H1 (cell line): ENCODE measurements around the gene LCN15. TPM values are rescaled to one million over a fixed set of nuclear protein-coding genes. Genes with fewer than 3 reads are reported as not detected.

Experiments used
- CTCF ChIA-PET: fragments of 300-600 bp; sonication (Branson Sonifier 250); formaldehyde crosslinking; loops from one replicate; lab custom pipeline; 2021; ENCODE audit not compliant: partially characterized antibody; lab: Charles Lee
- POLR2A ChIA-PET: fragments of 300-600 bp; sonication (Branson Sonifier 250); formaldehyde crosslinking; loops from one replicate; lab custom pipeline; 2021; ENCODE audit warnings: inconsistent platforms; ENCODE audit not compliant: partially characterized antibody; lab: Charles Lee
- DNase-seq, 2 experiments: peaks; one replicate each; pipeline versions ENCODE4 v3.0.0 to v3.0.0-alpha.2; 2010 to 2022; ENCODE audit warnings: low spot score in 2 of 2, low read depth in 1 of 2, mixed read lengths in 1 of 2
- FAIRE-seq: peaks from 2 replicates; lab custom pipeline; 2011; peaks lifted over from hg19 to GRCh38; lab: Jason Lieb, UNC
- H2AFZ ChIP-seq: 2 replicates; pipeline ENCODE4 v1.8.1; 2012; ENCODE audit warnings: low read length, inconsistent platforms
- H2AK5ac ChIP-seq: 2 replicates; pipeline ENCODE4 v1.6.1; 2013; ENCODE audit warnings: low read depth, low read length
- H2BK120ac ChIP-seq: replicated peaks from 2 replicates; pipeline ENCODE3; 2013; ENCODE audit warnings: low read depth, low read length, inconsistent platforms
- H2BK12ac ChIP-seq: 2 replicates; pipeline ENCODE4 v1.6.1; 2013; ENCODE audit warnings: low read depth, low read length
- H2BK15ac ChIP-seq: 2 replicates; pipeline ENCODE4 v1.6.1; 2013; ENCODE audit warnings: low read length
- H2BK20ac ChIP-seq: 2 replicates; pipeline ENCODE4 v1.6.1; 2013; ENCODE audit warnings: low read length
- H2BK5ac ChIP-seq: 2 replicates; pipeline ENCODE4 v1.6.1; 2013; ENCODE audit warnings: low read depth, low read length
- H3K14ac ChIP-seq: 2 replicates; pipeline ENCODE4 v1.6.1; 2013; ENCODE audit warnings: inconsistent platforms; ENCODE audit not compliant: insufficient read length
- H3K18ac ChIP-seq: 2 replicates; pipeline ENCODE4 v1.6.1; 2013; ENCODE audit warnings: low read length; ENCODE audit errors: extremely low read depth
- H3K23ac ChIP-seq: 2 replicates; pipeline ENCODE4 v1.6.1; 2013; ENCODE audit warnings: inconsistent platforms; ENCODE audit not compliant: insufficient read length
- H3K23me2 ChIP-seq: 2 replicates; pipeline ENCODE4 v1.6.1; 2013; ENCODE audit warnings: low read depth, low read length
- H3K27ac ChIP-seq: 2 replicates; pipeline ENCODE4 v1.6.1; 2011; ENCODE audit warnings: low read depth, low read length, inconsistent platforms
- H3K27me3 ChIP-seq, 4 experiments: replicated peaks in 1 of 4; 1 replicate in 1 of 4; 2 replicates in 3 of 4; pipeline versions ENCODE4 v1.6.1 to v1.8.1; 2011 to 2013; ENCODE audit warnings: low read length in 3 of 4, mild to moderate bottlenecking in 3 of 4, inconsistent platforms in 2 of 4, mixed read lengths in 2 of 4, moderate library complexity in 1 of 4; ENCODE audit not compliant: control insufficient read depth in 3 of 4, insufficient read depth in 3 of 4; ENCODE audit errors: extremely low read depth in 1 of 4
- H3K36me3 ChIP-seq, 4 experiments: 2 replicates each; pipeline versions ENCODE4 v1.6.1 to v1.8.1; 2011 to 2013; ENCODE audit warnings: mild to moderate bottlenecking in 4 of 4, low read length in 3 of 4, moderate library complexity in 2 of 4, control low read depth in 1 of 4, inconsistent platforms in 1 of 4; ENCODE audit not compliant: insufficient read depth in 4 of 4, control insufficient read depth in 2 of 4
- H3K4ac ChIP-seq: replicated peaks from 2 replicates; pipeline ENCODE3; 2013; ENCODE audit warnings: low read length, low read depth, mixed read lengths, inconsistent platforms; ENCODE audit not compliant: insufficient read length
- H3K4me1 ChIP-seq, 4 experiments: replicated peaks in 1 of 4; 1 replicate in 1 of 4; 2 replicates in 3 of 4; pipeline versions ENCODE4 v1.6.1 to v1.8.1; 2011 to 2013; ENCODE audit warnings: low read length in 3 of 4, inconsistent platforms in 2 of 4, mixed read lengths in 1 of 4; ENCODE audit not compliant: insufficient read depth in 4 of 4, control insufficient read depth in 3 of 4
- H3K4me2 ChIP-seq, 2 experiments: 2 replicates each; pipeline versions ENCODE4 v1.6.1 to v1.8.1; 2011 to 2013; ENCODE audit warnings: low read depth in 2 of 2, low read length in 2 of 2, control low read depth in 1 of 2, inconsistent platforms in 1 of 2, mild to moderate bottlenecking in 1 of 2; ENCODE audit not compliant: insufficient read depth in 1 of 2
- H3K4me3 ChIP-seq, 4 experiments: fragments of 200-600, 300-600 bp in 1 of 4; sonication (generic), shearing (Covaris generic), sonication (Bioruptor Twin) in 1 of 4; 2 replicates each; pipeline versions ENCODE4 v1.5.1 to v1.8.1; 2011 to 2016; ENCODE audit warnings: low read length in 4 of 4, low read depth in 3 of 4, control low read depth in 2 of 4, inconsistent platforms in 2 of 4, mild to moderate bottlenecking in 2 of 4, mixed read lengths in 1 of 4, moderate library complexity in 1 of 4; ENCODE audit not compliant: insufficient read depth in 2 of 4; ENCODE audit errors: extremely low read depth in 1 of 4
- H3K56ac ChIP-seq: replicated peaks from 2 replicates; pipeline ENCODE3; 2013; ENCODE audit warnings: low read depth, mild to moderate bottlenecking, mixed read lengths, low read length, inconsistent platforms; ENCODE audit not compliant: insufficient read length
- H3K79me1 ChIP-seq: 2 replicates; pipeline ENCODE4 v1.6.1; 2013; ENCODE audit warnings: low read depth, low read length, control low read depth
- H3K79me2 ChIP-seq, 2 experiments: 2 replicates each; pipeline versions ENCODE4 v1.6.1 to v1.8.1; 2012 to 2013; ENCODE audit warnings: low read length in 2 of 2, mild to moderate bottlenecking in 2 of 2, inconsistent platforms in 1 of 2; ENCODE audit not compliant: insufficient read depth in 2 of 2, control insufficient read depth in 1 of 2
- H3K9ac ChIP-seq, 4 experiments: replicated peaks in 1 of 4; 1 replicate in 1 of 4; 2 replicates in 3 of 4; pipeline versions ENCODE4 v1.6.1 to v1.8.1; 2011 to 2013; ENCODE audit warnings: low read depth in 3 of 4, low read length in 3 of 4, control low read depth in 2 of 4, mild to moderate bottlenecking in 2 of 4, moderate library complexity in 2 of 4, inconsistent platforms in 1 of 4; ENCODE audit errors: extremely low read depth in 1 of 4
- H3K9me3 ChIP-seq, 2 experiments: 2 replicates each; pipeline versions ENCODE4 v1.6.1 to v1.8.1; 2012 to 2013; ENCODE audit warnings: mild to moderate bottlenecking in 2 of 2, moderate library complexity in 2 of 2, control low read depth in 1 of 2, inconsistent platforms in 1 of 2, low read depth in 1 of 2, low read length in 1 of 2, mixed read lengths in 1 of 2; ENCODE audit not compliant: insufficient read depth in 2 of 2
- H4K20me1 ChIP-seq, 2 experiments: replicated peaks in 1 of 2; 2 replicates each; pipeline versions ENCODE3 to v1.8.1; 2011 to 2013; ENCODE audit warnings: inconsistent platforms in 2 of 2, low read length in 2 of 2, mild to moderate bottlenecking in 1 of 2; ENCODE audit not compliant: insufficient read depth in 2 of 2, control insufficient read depth in 1 of 2
- H4K5ac ChIP-seq: 2 replicates; pipeline ENCODE4 v1.6.1; 2013; ENCODE audit warnings: low read length, low read depth, mixed read lengths, inconsistent platforms; ENCODE audit not compliant: insufficient read length
- H4K8ac ChIP-seq: 2 replicates; pipeline ENCODE4 v1.8.0; 2013; ENCODE audit warnings: mild to moderate bottlenecking, moderate library complexity, low read length, inconsistent platforms; ENCODE audit not compliant: insufficient read depth; ENCODE audit errors: extremely low read depth
- H4K91ac ChIP-seq: replicated peaks from 2 replicates; pipeline ENCODE3; 2013; ENCODE audit warnings: low read length, mixed read lengths, inconsistent platforms; ENCODE audit not compliant: insufficient read length
- BRCA1 ChIP-seq: IDR thresholded peaks from 2 replicates; pipeline ENCODE4 v1.6.1; 2012; ENCODE audit warnings: low read depth, low read length, improper control_type of control experiment
- WGBS, 2 experiments: shearing (Covaris generic) in 1 of 2; methylation state at CpG; one replicate each; pipeline versions ENCODE4 v1.1.6 to v1.1.7; 2013 to 2015; ENCODE audit warnings: low lambda C conversion rate in 2 of 2, mixed read lengths in 2 of 2, inconsistent platforms in 1 of 2, low coverage in 1 of 2, missing lambda C conversion rate in 1 of 2; ENCODE audit not compliant: insufficient replicate concordance in 2 of 2, insufficient coverage in 1 of 2, insufficient read length in 1 of 2; ENCODE audit errors: extremely low coverage in 1 of 2, missing lambda C conversion rate in 1 of 2; 5-methylcytosine and 5-hydroxymethylcytosine counted together
- polyA plus RNA-seq, 7 experiments: library from polyadenylated mRNA; depleted of rRNA in 3 of 7; stranded (reverse) in 5 of 7; unstranded in 2 of 7; fragments of >200 nt in 5 of 7; fragments of 200-250 nt in 2 of 7; gene quantifications; 1 replicate in 5 of 7; 2 replicates in 1 of 7; 4 replicates in 1 of 7; pipeline versions ENCODE4 v1.2.1 to v1.2.3, GENCODE V29; 2011 to 2013; ENCODE audit warnings: missing spikeins in 2 of 7, mixed read lengths in 2 of 7
- total RNA-seq: library from RNA; stranded (reverse); fragmentation: NEBNext Ultra II Directional; extraction: Animal tissue kit (Norgen Biotek cat#: 25700); gene quantifications from 2 replicates; pipeline ENCODE4 v1.2.1, GENCODE V29; 2021
- TF ChIP-seq, protein P1 (sequence below), 3 experiments: IDR thresholded peaks; 1 replicate in 2 of 3; 2 replicates in 1 of 3; pipeline versions ENCODE4 v1.5.1 to v1.6.1; 2011; ENCODE audit warnings: low read length in 3 of 3, mild to moderate bottlenecking in 3 of 3, inconsistent platforms in 2 of 3, low read depth in 1 of 3, moderate library complexity in 1 of 3; ENCODE audit not compliant: insufficient read depth in 1 of 3; ENCODE audit errors: control extremely low read depth in 1 of 3
- TF ChIP-seq, protein P2 (sequence below): IDR thresholded peaks from 2 replicates; pipeline ENCODE4 v1.6.1; 2012; ENCODE audit warnings: inconsistent platforms

Gene LCN15
- total and polyA plus RNA-seq, 2 of the 8 experiments (the other 6 are each of a cell fraction or from before 2014, with no cell fraction given): 0.08 to 0.47 TPM

DNA sequence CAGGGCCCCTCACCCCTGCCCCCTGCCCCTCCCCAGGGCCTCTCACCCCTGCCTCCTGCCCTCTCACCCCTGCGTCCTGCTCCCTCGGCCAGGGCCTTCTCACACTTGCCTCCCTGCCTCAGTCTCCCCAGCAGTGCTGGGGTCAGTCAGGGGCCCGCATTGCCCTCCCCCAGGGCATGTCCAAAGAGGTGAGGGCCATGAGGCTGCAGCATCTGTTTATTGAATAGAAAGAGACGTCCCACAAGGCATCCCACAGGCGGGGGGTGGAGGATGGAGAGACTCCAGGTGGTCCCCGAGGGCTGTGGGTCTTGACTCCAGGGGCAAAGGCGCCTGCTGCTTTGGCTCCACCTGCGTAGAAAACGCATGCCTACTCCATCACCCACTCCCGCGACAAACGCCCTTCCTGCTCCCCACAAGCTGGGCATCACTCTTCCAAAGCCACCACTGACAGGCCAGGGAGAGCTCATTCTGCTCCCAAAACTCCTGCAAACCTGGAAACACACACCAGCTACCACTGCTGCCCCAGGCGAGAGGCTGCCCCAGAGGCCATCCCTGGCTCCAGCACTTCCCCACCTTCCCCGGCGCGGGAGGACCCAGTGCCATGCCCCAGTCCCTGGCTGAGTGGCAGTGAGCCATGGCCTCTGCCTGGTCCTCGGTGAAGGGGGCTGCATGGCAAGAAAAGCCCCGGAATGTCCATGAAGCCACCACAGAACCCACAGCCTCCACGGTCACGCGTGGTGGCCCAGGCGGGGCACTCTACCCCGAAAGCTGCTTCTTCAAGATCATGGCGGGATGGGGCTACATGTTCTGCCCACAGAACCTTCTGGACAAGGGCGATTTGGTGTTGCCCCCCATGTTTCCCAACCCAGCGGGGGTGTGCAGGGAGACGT lies 4.6 kb downstream of the LCN15 start:
- WGBS, 2 experiments: 84% methylated on average over 26 of the region's 27 CpGs; no CpG with 5 or more reads in 1 of the 2 experiments
- H3K79me1 ChIP-seq: no peaks in the 10 kb centered on the region
- peaks cover 0 to 13% (median 6%) of the 10 kb centered on the region in 4 experiments; a peak in 4 of 7 replicates for H3K4me1 ChIP-seq
- no peaks in the 10 kb centered on the region for H4K20me1 ChIP-seq
- no peak overlapping the region for H3K18ac ChIP-seq
- 0 out of 2 replicates have a peak overlapping the region, but pooled peaks have one; percentile 34 for H2BK20ac ChIP-seq
- H3K23ac ChIP-seq: no peak overlapping the region
- H2BK5ac ChIP-seq: no peak overlapping the region
- no peak overlapping the region for H3K4me2 ChIP-seq
- 0 out of 2 replicates have a peak overlapping the region, but pooled peaks have one; percentile 39 for H2BK12ac ChIP-seq
- no peak overlapping the region for H3K27ac ChIP-seq
- H3K36me3 ChIP-seq: no peaks in the 10 kb centered on the region
- no peak overlapping the region for H3K9ac ChIP-seq
- CTCF ChIA-PET: interaction anchor here (0.6 to 5.1 kb wide), 14 partner anchors 11 to 305 kb away, joined by 3 to 42 read pairs (median 4); partner anchors contain the start of gene LCN10
- TF ChIP-seq, protein P1, sequence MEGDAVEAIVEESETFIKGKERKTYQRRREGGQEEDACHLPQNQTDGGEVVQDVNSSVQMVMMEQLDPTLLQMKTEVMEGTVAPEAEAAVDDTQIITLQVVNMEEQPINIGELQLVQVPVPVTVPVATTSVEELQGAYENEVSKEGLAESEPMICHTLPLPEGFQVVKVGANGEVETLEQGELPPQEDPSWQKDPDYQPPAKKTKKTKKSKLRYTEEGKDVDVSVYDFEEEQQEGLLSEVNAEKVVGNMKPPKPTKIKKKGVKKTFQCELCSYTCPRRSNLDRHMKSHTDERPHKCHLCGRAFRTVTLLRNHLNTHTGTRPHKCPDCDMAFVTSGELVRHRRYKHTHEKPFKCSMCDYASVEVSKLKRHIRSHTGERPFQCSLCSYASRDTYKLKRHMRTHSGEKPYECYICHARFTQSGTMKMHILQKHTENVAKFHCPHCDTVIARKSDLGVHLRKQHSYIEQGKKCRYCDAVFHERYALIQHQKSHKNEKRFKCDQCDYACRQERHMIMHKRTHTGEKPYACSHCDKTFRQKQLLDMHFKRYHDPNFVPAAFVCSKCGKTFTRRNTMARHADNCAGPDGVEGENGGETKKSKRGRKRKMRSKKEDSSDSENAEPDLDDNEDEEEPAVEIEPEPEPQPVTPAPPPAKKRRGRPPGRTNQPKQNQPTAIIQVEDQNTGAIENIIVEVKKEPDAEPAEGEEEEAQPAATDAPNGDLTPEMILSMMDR (IDR thresholded peaks at IDR 0.05; ENCODE audit: control extremely low read depth in 1 of 3, insufficient read depth in 1 of 3, low read depth in 1 of 3, low read length in 3 of 3): 0 out of 4 replicates have a peak, but pooled peaks of 1 of the 3 experiments have one; percentile 1
- TF ChIP-seq, protein P2, sequence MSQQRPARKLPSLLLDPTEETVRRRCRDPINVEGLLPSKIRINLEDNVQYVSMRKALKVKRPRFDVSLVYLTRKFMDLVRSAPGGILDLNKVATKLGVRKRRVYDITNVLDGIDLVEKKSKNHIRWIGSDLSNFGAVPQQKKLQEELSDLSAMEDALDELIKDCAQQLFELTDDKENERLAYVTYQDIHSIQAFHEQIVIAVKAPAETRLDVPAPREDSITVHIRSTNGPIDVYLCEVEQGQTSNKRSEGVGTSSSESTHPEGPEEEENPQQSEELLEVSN: no peak
- no peak for TF ChIP-seq BRCA1
- H2BK120ac ChIP-seq: no peak overlapping the region
- H3K4me3 ChIP-seq: no peak overlapping the region
- no peaks in the 10 kb centered on the region; the same call in 1 of the 2 replicates for H3K23me2 ChIP-seq
- POLR2A ChIA-PET: interaction anchor here (0.6 to 3.8 kb wide), 5 partner anchors 32 to 216 kb away, joined by 3 to 34 read pairs (median 3); partner anchors contain the start of gene RABL6
- no peaks in the 10 kb centered on the region for H3K79me2 ChIP-seq
- H2AFZ ChIP-seq: no peak overlapping the region
- H3K4ac ChIP-seq: no peak overlapping the region
- no peak overlapping the region for H3K14ac ChIP-seq
- no peak overlapping the region for H2BK15ac ChIP-seq
- peak overlapping the region; percentile 93; the same call in 1 of the 2 replicates for H4K8ac ChIP-seq
- no peak overlapping the region for H4K5ac ChIP-seq
- H3K9me3 ChIP-seq: peaks cover 0 to 6% of the 10 kb centered on the region in 2 experiments; a peak in 1 of 4 replicates
- H4K91ac ChIP-seq: no peak overlapping the region
- DNase-seq: peak in 1 of 2 experiments; percentile 49
- FAIRE-seq: no peak
- no peaks in the 10 kb centered on the region; a peak in 2 of 7 replicates for H3K27me3 ChIP-seq
- no peak overlapping the region for H2AK5ac ChIP-seq
- H3K56ac ChIP-seq: no peak overlapping the region
